Fibroblast of upper back skin (primary cell): ENCODE measurements around the gene NFAT5.
A peak's percentile ranks its signal among the peaks of the same experiment; 100 is the strongest.

Source experiments
- DNase-seq: peaks from one replicate; pipeline ENCODE4 v3.0.0-alpha.2; 2013

NFAT5 gene

DNA sequence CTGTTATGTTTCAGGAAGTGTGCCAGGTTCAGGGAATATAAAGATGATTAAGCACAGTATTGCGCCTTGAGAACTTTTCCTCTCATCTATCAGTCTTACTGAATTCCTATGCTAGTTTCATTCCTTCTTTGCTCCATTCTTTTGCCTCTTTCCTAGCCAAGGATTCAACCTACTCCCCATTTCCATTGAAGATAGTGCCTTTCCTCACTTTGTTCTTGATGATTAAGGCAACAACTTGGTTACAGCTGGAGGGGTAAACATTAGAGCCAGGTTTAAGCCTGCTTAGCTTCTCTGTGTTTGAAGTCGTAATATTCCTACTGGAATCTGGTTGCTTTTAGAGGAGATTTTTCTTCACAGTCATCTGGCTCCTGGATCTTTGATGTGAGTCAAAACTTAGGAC lies 85.5 kb downstream of the NFAT5 start:
- DNase-seq = no peak

DNA sequence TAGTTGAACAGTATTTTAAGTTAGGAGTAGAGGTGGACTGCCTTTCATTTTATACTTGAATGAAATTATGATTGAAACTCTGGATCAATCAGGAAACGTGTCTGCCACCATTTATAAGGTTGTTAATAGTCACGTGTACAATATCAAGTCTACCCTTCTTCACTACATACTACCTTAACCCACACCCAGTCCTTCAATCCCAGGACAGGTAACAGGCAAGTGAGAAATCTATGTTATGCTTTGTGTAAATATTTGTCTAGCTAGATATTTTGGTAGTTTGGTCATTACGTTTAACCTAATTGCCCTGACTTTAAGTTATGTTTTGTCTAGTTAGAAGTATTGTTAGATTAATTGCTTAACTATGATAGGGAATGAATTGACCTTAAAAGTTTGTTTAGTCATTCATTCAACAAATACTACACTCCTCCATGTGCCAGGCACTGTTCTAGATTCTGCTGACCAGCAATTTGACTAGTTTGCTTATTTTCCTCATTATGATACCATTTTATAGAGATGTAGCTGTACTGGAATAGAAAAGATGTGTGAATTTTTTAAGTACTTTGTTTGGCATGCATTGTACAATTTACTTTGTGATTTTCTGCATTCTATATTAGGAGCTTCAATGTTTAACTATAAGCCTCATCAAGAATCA lies 88.6 kb downstream of the NFAT5 start:
- no peak for DNase-seq

DNA sequence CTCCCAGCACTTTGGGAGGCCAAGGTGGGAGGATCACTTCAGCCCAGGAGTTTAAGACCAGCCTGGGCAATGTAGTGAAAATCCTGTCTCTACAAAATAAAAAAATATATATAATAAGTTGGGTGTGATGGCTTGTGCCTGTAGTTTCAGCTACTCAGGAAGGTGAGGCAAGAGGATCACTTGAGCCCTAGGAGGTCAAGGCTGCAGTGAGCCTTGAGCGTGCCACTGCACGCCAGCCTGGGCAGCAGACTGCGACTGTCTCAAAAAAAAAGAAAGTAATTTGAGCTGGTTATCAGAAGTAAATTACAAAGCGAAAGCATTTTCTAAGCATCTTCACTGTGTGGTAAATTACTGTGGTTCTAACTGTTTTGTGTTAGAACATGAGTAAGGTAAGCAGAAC lies 94.4 kb downstream of the NFAT5 start:
- DNase-seq = no peak

DNA sequence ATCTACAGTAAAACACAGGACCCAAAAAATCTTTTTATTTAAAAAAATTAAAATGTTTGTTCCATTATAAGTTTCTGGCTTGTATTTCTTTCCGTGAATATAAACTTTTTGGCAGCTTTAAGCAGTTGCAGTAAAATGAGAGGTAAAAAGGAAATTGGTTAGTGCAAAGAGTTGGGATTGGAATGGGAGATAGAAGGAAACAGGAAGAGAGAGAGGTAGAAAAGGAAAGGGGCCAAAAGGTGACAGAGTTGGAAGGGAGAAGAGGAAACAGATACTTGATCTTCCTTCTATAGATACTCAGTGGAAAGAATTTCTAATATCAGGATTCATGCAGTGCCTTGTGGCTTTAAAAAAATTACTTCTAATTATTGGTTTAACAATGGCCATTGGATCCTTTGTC lies 97.1 kb downstream of the NFAT5 start:
- no peak for DNase-seq

DNA sequence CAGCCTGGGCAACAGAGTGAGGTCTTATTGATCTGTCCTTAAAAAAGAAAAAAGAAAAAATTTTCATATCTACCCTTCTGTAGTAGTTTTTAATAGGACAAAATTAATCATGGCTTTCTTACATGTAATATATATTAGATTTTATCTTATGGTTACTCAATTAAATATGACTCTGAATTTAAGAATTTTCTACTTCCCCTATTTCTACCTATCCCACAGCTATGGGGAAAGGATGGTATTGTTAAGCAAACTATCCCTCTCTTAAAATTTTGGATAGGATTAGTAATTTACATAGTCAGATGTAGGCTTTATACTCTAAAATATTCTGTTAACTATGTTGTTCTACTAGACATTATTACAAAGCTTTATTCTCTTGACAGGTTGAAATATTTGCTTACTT lies 98.1 kb downstream of the NFAT5 start:
- no peak for DNase-seq

DNA sequence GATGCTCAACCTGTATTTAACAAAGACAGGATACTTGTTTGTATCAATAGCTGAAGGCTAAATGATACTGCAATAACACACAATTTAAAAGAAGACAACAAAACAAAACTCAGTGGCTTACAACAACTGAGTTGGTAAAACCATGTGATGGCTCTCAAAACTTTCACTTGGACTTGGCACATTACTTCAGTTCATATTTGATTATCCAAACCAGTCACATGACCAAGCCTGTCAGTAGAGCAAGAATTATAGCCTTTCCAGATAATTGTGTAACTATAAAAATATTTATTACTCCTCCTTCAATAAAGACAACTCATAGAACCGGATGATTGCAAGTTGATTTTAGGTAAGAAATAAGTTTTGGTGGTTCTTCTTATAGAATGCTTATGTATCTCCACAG lies 103.8 kb downstream of the NFAT5 start:
- no peak for DNase-seq

DNA sequence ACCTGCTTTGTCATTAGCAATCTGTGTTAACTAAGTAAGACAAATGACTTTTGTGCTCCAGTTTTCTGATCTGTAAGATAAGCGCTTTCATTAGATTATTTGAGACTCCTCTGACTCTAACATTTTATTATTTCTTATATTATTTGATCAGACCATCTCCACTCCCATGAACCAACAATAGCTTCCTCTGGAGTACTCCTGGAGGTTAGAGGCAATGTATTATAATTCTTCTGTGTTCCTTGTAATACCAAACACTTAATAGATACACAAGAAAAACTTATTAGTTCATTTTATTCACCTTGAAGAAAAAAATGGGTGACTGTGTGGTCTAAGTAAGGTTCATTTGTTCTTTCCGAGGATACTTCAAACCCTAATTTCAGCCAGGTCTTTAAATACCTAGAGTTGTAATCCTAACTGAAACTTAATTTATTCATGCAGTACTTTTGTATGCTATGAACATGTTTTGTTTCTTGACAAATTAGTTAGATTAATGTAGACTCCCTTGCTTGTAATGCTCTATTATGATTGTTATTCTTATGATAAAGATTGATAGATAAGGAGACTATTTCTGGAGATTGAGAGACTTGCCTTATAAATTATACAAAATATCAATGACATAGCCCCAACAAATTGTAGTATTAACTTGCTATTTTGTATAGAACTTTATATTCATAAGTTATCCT lies 106.7 kb downstream of the NFAT5 start:
- DNase-seq = no peak

DNA sequence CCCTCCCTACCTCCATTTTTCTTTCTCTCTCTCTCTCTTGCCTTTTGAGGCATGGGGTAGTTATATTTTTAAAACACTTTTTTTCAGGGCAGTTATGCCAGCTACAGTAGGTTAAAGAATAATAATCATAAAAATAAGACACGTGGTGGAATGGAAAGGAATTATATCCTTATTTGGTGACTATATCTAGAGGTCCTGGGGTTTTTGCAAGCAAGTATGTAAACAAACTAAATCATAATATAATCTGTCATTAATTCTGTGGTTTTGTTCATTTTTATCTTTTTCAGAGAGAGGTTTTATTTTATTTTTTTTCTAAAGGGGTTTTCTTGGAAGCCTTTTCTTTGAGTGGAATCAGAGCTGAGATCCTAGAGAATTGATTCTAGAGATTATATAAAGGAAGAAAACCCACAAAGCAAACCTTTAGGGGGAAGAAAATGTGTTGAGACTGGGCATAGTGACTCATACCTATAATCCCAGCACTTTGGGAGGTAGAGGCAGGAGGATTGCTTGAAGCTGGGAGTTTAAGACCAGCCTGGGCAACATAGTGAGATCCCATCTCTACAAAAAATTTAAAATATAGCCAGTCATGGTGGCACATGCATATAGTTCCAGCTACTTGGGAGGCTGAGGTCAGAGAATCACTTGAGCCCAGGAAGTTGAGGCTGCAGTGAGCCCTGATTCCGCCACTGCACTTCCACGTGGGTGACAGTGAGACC lies 107.4 kb downstream of the NFAT5 start:
- no peak for DNase-seq

DNA sequence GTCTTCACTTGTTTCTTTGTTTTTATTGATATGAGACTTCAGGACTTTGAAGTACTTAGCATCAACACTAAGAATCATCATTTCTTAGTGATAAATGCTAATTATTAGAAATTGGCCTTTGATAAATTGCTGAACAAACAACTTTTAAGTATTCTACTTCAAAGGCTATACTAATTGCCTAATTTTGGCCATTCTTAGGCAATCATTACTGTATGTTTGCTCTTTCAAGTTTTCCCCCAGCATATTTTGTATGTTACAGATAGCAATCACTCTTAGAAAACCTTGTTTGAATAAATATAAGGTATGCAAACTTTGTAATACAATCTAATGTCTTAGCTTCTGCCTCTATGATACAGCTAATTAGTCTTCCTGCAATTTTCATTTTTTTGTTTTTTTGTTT lies 114.6 kb downstream of the NFAT5 start:
- DNase-seq = no peak

DNA sequence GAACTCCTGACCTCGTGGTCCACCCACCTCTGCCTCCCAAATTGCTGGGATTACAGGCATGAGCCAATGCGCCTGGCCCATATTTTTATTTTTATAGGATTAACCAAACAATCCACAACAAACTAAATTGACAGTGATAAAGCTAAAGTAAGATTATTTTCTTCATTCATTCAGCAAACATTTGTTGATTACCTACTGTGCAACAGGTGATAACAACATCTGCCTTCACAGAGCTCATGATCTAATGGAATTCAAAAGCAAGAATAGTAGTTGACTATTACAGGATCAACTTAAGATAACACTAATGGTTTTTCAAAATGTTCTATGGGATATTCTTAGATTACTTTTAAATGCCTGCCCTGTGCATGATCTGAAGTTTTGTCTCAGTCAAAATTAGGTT lies 122.8 kb downstream of the NFAT5 start:
- DNase-seq = no peak

DNA sequence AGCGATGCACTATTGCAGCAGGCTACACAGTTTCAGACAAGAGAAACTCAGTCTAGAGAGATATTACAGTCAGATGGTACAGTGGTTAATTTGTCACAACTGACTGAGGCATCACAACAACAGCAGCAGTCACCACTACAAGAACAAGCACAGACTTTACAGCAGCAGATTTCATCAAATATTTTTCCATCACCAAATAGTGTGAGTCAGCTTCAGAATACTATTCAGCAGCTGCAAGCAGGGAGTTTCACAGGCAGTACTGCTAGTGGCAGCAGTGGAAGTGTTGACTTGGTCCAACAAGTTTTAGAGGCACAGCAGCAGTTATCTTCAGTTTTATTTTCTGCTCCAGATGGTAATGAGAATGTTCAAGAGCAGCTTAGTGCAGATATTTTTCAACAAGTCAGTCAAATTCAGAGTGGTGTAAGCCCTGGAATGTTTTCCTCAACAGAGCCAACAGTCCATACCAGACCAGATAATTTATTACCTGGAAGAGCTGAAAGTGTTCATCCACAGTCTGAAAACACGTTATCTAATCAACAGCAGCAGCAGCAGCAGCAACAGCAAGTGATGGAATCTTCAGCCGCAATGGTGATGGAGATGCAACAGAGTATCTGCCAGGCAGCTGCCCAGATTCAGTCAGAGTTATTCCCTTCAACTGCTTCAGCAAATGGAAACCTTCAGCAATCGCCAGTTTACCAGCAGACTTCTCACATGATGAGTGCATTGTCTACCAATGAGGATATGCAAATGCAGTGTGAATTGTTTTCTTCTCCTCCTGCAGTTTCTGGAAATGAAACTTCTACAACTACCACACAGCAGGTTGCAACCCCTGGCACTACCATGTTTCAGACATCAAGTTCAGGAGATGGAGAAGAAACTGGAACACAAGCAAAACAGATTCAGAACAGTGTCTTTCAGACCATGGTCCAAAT lies 126.5 kb downstream of the NFAT5 start:
- DNase-seq = peak; percentile 12

DNA sequence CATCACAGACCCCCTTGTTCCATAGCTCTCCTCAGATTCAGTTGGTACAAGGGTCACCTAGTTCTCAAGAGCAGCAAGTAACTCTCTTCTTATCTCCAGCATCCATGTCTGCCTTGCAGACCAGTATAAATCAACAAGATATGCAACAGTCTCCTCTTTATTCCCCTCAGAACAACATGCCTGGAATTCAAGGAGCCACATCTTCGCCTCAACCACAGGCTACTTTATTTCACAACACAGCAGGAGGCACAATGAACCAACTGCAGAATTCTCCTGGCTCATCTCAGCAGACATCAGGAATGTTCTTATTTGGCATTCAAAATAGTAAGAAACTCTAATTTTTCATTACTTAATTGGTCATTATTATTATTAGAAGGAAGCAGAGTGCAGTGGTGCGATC lies 128.2 kb downstream of the NFAT5 start:
- DNase-seq = no peak

DNA sequence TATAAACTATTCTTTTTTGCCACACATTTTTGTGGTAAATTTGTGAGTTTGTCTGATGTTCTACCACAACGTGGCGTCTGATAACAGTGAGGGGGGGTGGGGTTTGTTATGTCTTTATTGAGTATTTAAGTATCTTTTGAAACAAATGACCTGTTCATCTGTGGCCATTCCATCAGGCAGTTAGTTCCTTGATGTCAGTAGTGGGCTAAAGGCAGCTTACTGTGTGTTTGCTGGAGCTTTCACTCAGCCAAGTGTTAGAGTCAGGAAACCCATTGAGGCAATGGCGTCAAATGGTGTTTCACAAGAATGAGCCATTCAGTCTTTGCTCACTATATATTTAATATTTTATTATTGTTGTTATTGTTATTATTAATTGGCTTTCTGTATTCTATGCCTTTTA lies 132.6 kb downstream of the NFAT5 start:
- DNase-seq = no peak

DNA sequence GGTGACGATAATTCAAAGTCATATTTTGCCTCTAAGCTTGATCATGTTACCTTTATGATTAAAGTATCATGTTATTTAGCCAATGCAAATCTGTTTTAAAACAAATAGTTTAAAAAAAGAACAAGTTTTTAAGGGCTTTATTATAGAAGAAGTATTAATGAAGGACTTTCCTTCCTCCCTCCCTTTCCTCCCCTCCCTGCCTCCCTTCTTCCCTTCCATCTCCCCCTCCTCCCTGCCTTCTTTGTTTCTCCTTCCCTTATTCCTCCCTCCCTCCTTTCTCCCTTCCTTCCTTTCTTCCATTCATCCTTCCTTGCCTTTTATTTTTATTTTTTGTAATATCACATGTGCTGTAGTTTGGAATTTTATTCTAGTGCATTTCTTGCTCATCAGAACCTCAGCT lies 134.1 kb downstream of the NFAT5 start:
- no peak for DNase-seq

DNA sequence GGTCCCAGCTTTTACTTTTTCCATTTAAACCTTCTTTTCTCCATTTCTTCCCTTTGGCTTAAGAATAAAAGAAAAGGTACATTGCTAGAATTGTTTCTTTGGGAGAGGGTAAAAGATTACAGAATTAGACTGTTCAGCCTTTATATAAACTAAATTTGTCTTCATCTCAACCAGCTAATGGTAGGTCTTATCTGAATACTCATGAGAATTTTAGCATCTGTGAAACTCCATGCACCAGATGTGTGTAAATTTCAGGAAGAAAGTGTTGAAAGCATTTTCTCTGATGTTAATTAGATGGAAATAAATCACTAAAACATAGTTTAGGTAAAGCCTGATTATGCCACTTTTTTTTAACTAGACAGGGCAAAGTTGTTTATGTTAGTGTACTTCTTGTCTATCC lies 135.7 kb downstream of the NFAT5 start:
- DNase-seq = no peak

DNA sequence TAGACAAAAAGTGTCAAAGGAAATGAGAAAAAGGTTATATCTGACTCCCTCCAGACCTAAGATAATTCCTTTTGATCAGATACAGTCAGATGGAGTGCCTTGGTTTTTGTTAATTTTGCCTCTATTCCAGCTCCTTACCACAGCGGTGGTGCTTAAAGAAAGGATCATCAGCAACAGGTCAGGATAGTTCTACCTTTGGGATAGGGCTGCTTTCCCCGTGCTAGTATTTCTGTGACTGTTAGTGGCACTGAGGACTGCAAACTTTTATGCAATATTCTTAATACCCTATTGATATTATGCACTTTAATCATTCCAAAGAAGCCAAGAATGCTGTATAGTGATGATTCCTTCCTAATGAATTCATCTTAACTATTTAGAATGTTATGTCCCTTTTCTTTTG lies 136.1 kb downstream of the NFAT5 start:
- no peak for DNase-seq

DNA sequence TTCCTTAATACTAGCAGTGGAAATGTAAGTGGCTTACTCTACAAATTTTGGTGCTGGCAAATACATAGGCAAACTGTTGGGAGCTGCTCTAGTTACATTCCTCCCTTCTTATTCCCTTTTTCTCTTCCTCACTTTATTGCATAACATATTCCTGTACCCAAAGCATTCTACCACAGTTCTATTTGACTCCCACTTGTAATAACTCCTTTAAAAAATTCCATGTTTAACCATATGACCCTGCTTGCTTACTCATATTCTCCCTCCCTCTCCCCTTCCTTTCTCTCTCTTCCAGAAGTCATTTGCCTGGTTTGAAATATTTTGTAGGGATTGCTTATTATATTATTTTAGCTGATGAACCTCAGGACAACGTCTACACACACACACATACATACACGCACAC lies 137.9 kb downstream of the NFAT5 start:
- DNase-seq = peak; percentile 26

DNA sequence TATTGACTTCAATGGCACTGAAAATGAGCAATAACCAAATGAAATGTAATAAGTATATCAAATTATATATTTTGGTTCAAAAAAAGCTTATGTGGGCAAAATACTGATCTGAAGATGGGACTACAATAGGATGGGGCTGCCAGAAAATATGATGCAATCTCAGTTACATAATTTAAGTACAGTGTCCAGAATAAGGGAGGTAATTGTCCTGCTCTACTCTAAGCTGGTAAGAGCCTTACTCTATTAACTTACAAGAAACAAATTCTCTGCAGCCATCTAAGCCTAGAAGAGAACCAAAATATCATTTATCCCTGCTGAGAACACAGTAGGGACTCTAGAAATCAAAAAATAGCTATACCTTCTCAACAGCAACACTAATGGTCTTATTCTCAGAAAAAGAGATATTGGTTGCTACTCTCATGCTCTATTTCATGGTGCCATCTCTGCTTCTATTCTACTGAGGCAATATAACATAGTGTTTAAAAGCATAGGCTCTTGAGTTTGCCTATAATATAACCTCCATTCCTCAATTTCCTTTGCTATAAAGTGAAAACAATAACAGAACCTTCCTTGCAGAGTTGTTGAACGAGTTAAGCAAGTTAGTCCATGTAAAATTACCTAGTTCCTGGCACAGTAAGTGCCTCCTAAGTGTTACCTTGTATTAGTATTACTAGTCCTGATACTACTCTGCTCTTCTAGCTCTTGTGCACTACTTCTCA lies 140.6 kb downstream of the NFAT5 start:
- DNase-seq = peak; percentile 34

DNA sequence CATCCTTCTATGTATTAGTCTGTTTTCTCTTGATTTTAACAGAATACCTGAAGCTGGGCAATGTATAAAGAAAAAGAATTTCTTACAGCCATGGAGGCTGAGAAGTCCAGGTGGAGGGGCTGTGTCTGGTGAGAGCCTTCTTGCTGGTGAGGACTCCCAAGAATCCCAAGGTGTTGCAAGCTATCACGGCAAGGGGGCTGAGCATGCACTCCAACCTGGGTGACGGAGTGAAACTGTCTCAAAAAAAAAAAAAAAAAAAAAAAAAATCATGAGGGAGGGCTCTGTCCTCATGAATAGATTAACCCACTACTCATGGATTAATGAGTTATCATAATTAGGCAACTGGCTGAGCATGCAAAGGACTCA lies 141.2 kb downstream of the NFAT5 start:
- no peak for DNase-seq

DNA sequence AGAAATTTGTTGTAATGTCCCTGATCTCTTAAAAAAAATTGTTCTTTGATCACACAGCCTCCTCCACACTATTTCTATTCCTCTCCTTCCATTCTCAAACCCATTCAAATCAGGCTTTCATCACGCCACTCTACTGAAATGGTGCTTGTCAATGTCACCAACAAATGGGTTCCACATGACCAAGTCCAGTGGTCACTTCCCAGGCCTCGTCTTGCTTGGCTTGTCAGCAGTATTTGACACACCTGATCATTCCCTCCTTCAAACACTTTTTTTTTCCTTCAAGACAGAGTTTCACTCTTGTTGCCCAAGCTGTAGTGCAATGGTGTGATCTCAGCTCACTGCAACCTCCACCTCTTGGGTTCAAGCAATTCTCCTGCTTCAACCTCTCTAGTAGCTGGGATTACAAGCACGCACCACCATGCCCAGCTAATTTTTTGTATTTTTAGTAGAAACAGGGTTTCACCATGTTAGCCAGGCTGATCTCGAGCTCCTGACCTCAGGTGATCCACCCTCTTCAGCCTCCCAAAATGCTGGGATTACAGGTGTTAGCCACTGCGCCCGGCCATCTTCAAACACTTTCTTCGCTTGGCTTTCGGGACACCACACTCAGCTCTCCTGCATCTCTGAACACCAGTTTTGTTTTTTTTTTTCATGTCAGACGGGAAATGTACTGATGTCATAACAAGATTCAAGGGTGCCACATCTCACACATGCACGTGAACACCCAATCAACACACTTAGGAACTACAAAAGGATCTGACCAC lies 142.3 kb downstream of the NFAT5 start:
- DNase-seq = no peak

DNA sequence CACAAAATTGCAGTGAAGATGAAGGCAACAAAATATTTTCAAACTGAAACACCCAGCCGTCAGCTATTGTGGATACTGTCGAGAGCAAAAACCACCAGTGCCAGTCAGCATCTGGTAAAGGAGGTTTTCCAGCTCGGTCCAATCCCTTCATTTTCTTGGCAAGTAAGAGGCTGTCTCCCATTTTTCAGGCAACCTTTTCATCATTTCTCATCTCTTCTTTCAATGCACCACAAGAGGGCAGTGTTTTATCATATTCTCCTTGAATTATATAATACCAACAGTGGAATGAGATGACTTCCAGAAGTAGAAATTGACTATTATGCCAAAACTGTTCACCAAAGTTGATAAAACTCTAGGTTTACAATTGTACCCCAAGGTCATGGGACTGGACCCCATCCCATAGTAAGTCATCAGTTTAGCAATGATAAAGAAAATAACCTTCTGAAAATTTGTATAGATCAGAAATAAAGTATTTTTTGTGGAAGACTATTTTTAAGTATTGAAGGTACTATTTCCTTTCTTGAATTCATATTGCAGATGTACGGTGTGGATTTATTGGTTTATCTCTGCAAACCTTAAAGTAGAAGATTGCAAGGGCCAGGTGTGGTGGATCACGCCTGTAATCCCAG lies 143.8 kb downstream of the NFAT5 start:
- DNase-seq = peak; percentile 72
